AG08395 (cell line): ENCODE data around the gene HS3ST5.
"Not testable (repeated sequence)": the region's sequence is repeated elsewhere in the genome, so short reads cannot be mapped to it uniquely, and the experiment has no call there.

Experiments
- DNase-seq: peaks from one replicate; pipeline ENCODE4 v3.0.0; 2012; ENCODE audit warnings: mixed read lengths, low spot score

HS3ST5 gene

GRCh38 chr6:114087496-114087895, 255.3 kb downstream of the HS3ST5 start:
- no peak for DNase-seq

GRCh38 chr6:114085211-114085610, 257.6 kb downstream of the HS3ST5 start:
- peak; percentile 62 for DNase-seq

GRCh38 chr6:114084327-114084890, 258.4 kb downstream of the HS3ST5 start:
- DNase-seq = no peak

- no peak for DNase-seq
These were observed 259.6 kb downstream of the HS3ST5 start for GRCh38 chr6:114083251-114083650.

- DNase-seq = no peak
These were observed 261.1 kb downstream of the HS3ST5 start for GRCh38 chr6:114081730-114082129.

- no peak for DNase-seq
These were observed 261.8 kb downstream of the HS3ST5 start for GRCh38 chr6:114080891-114081510.

GRCh38 chr6:114080410-114080809, 262.4 kb downstream of the HS3ST5 start:
- not testable (repeated sequence) for DNase-seq

- DNase-seq = no peak
These were observed 267.0 kb downstream of the HS3ST5 start for GRCh38 chr6:114075777-114076176.

GRCh38 chr6:114075300-114075699, 267.5 kb downstream of the HS3ST5 start:
- DNase-seq = no peak

GRCh38 chr6:114068771-114069170, 274.1 kb downstream of the HS3ST5 start:
- DNase-seq = no peak

GRCh38 chr6:114068116-114068515, 274.7 kb downstream of the HS3ST5 start:
- no peak for DNase-seq

GRCh38 chr6:114064862-114065261, 278.0 kb downstream of the HS3ST5 start:
- no peak for DNase-seq

- DNase-seq = no peak
These were observed 278.9 kb downstream of the HS3ST5 start for GRCh38 chr6:114063956-114064355.

- DNase-seq = no peak
These were observed 280.6 kb downstream of the HS3ST5 start for GRCh38 chr6:114062199-114062598.

- DNase-seq = no peak
These were observed 281.1 kb downstream of the HS3ST5 start for GRCh38 chr6:114061741-114062140.

- no peak for DNase-seq
These were observed 281.7 kb downstream of the HS3ST5 start for GRCh38 chr6:114061116-114061515.

- no peak for DNase-seq
These were observed 284.4 kb downstream of the HS3ST5 start for GRCh38 chr6:114058435-114058834.

GRCh38 chr6:114055763-114056162, 287.1 kb downstream of the HS3ST5 start:
- DNase-seq = no peak

GRCh38 chr6:114055349-114055748, 287.5 kb downstream of the HS3ST5 start:
- no peak for DNase-seq

GRCh38 chr6:114053791-114054190, 289.0 kb downstream of the HS3ST5 start:
- DNase-seq = no peak

GRCh38 chr6:114052141-114052540, 290.7 kb downstream of the HS3ST5 start:
- no peak for DNase-seq

- DNase-seq = no peak
These were observed 291.8 kb downstream of the HS3ST5 start for GRCh38 chr6:114051031-114051430.

- DNase-seq = no peak
These were observed 293.4 kb downstream of the HS3ST5 start for GRCh38 chr6:114049367-114049966.

- DNase-seq = not testable (repeated sequence)
These were observed 298.3 kb downstream of the HS3ST5 start for GRCh38 chr6:114044566-114044965.
